MG63 (cell line): ENCODE results near the gene IL4I1. TPM values are rescaled to one million over a fixed set of nuclear protein-coding genes. Genes with fewer than 3 reads are reported as not detected.

Experiments used
- DNase-seq: peaks from one replicate; pipeline ENCODE4 v3.0.0-alpha.2; 2020
- H3K27me3 ChIP-seq: fragments of 250-450 bp; sonication (Bioruptor Pico); 2 replicates; pipeline ENCODE4 v1.5.1; 2020; ENCODE audit warnings: mild to moderate bottlenecking, moderate library complexity
- H3K36me3 ChIP-seq: fragments of 250-450 bp; sonication (Bioruptor Pico); 2 replicates; pipeline ENCODE4 v1.5.1; 2020; ENCODE audit warnings: mild to moderate bottlenecking, moderate library complexity
- H3K4me3 ChIP-seq: fragments of 250-450 bp; sonication (Bioruptor Pico); 2 replicates; pipeline ENCODE4 v1.5.1; 2020; ENCODE audit warnings: mild to moderate bottlenecking, moderate library complexity
- H3K9me3 ChIP-seq: fragments of 250-450 bp; sonication (Bioruptor Pico); 2 replicates; pipeline ENCODE4 v1.5.1; 2020; ENCODE audit warnings: mild to moderate bottlenecking, moderate library complexity
- total RNA-seq: library from RNA; depleted of rRNA; stranded (reverse); fragments of >200 nt; shearing (Covaris generic); gene quantifications from 2 replicates; pipeline ENCODE4 v1.2.3, GENCODE V29; 2014; ENCODE audit warnings: low replicate concordance

IL4I1 gene
- total RNA-seq, 1 experiment from 2014 or later, result 3.6 TPM

DNA sequence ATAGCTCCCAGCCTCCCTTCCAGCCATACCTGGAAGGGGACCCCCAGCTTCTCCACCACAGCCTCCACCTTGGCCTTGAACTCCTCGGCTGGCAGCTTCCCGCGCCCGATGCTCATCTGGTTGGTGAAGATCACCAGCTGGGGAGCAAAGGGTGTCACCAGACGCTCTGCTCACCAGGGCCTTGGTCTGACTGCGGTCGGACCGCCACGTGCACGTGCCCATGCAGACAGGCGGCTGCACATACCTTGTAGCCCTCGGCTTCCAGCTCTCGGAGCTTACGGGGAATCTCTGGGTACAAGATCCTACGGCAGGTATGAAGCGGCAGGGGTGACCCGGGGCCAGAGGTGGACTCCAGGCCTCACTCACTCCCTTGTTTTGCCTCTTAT, 32.8 kb downstream of the IL4I1 start:
- no peak for DNase-seq
- peaks cover 62% of the 10 kb centered on the region for H3K36me3 ChIP-seq
- H3K27me3 ChIP-seq, result no peaks in the 10 kb centered on the region
- no peaks in the 10 kb centered on the region for H3K9me3 ChIP-seq
- H3K4me3 ChIP-seq, result no peak overlapping the region

DNA sequence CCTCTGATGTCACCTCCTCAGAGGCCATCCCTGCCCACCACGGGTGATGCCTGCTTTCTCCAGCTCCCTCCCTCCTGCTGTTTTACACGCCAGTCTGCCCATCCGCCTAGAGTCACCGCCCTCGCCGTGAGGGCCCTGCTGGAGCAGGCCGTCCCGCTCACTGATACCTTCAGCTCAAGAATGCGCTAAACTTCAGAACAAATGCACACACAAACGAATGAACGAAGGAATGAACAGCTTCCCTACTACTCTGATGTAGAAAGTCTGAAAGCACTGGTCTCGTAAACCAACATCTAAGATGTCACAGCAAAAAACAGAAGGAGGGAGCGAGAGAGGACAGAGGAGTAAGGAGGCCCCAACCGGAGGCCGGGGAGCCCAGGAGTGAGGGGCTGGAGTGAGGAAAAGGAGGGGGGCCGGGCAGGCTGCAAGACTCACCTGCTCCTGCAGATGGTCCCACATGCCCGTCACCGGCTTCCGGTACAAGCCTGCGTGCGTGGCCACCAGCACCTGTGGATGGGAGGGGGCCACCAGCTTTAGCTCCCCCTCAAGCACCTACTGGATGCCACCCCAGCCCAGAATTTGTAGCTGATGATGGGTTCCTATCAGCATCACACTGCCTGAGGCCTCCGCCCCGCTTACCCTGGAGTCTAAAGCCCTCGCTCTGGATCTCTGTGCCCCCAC, 33.3 kb downstream of the IL4I1 start:
- Histone ChIP-seq H3K36me3 (peaks cover 67% of the 10 kb centered on the region), H3K4me3 (no peak overlapping the region), H3K9me3 (no peaks in the 10 kb centered on the region), H3K27me3 (no peaks in the 10 kb centered on the region)
- no peak for DNase-seq

DNA sequence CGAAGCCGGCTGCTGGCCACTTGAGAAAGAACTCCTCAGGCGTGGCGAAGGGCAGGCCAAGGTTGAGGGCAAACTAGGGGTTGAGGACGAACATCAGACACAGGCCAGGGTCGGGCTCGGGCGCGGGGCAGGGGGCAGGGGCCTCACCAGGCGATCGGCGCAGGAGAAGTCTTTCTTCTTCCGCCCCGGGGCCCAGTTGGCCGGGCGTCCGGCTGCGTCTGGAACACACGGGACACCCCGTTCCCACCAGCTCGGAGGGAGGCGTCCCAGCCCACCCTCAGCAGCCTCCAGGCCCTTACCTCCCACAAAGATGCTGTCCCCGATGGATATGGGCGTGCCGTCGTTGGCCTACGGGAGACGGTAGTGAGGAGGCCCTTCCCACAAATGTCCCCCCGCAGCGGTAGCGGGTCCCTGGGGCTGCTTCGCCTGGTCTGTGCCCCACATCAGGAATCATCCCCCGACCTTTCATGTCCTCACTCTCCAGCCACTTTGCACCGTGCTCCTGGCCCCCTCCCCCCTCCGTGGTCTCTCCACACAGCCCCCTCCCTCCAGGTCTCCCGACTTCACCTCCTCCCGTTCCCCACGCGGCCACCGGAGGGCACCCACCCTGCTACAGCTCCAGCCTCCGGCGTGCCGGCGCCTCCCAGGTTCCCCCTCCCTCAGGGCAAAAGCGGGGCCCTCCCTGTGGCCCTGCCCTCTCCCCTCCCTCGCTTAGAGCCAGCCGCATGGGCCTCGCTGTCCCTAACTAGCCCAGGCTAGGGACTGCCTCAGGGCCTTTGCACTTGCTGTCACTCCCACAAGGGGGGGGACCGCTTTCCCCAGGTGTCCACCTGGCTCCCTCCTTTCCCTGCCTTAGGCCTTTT, 34.1 kb downstream of the IL4I1 start:
- H3K9me3 ChIP-seq, result no peaks in the 10 kb centered on the region
- DNase-seq, result no peak
- no peaks in the 10 kb centered on the region for H3K27me3 ChIP-seq
- peaks cover 72% of the 10 kb centered on the region for H3K36me3 ChIP-seq
- H3K4me3 ChIP-seq, result no peak overlapping the region

DNA sequence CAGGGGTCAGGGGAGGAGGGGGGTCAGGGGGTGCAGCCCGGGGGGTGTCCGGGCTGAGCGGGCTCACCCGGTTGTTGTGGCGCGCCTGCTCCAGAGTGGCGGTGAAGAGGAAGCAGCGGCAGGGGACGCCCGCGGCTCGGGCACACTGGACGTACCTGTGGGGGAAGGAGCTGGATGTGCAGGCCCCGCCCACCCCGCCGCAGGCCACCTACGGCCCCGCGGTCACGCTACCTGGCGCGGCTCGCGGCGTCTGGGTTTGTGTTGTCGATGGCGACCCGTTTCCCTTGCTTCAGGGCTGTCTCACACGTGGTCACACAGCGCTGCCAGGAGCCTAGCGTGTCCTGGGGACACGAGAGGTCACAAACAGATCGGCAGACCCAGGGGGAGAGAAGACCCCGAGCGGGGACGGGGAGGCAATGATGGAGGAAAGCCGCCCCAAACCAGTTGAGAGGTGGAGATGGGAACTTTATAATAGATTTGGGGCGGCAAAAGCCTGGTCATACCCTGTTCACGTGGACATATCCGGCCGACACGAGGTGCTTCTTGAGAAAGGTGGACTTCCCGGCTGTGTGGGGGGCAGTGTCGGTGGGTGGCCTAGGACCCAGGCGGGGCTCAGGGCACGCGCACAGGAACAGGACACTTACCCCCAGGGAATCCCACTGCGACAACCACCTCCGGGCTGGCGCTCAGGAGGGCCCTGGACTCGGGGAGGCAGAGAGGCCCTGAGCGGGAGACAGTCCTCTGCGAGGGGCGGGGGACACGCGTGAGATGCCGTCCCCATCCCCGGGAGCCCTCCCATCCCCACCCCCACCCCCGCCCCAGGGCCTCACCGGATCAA, 34.9 kb downstream of the IL4I1 start:
- Histone ChIP-seq H3K36me3 (peaks cover 79% of the 10 kb centered on the region), H3K27me3 (no peaks in the 10 kb centered on the region), H3K4me3 (no peak overlapping the region), H3K9me3 (no peaks in the 10 kb centered on the region)
- DNase-seq, result no peak

DNA sequence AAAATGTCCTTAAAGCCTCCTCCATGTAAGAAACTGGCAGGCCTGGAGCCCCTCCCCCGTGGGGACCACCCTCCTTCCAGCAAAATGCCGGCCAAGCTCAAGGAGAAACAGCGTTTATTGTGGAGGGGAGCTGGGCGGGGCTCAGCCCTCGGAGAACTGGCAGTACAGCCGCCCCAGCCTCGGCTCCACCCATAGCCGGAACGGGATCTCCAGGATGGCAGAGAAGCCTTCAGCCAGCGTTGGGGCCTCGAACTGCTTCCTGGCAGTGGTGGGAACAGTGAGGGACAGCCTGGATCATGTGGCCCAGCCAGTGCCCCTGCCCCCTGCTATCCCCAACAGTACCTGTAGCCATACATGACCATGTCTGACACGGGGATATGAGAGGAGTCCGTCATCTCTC, 35.6 kb downstream of the IL4I1 start:
- H3K36me3 ChIP-seq, result peaks cover 78% of the 10 kb centered on the region
- no peak for DNase-seq
- H3K27me3 ChIP-seq, result no peaks in the 10 kb centered on the region
- no peak overlapping the region for H3K4me3 ChIP-seq
- no peaks in the 10 kb centered on the region for H3K9me3 ChIP-seq

DNA sequence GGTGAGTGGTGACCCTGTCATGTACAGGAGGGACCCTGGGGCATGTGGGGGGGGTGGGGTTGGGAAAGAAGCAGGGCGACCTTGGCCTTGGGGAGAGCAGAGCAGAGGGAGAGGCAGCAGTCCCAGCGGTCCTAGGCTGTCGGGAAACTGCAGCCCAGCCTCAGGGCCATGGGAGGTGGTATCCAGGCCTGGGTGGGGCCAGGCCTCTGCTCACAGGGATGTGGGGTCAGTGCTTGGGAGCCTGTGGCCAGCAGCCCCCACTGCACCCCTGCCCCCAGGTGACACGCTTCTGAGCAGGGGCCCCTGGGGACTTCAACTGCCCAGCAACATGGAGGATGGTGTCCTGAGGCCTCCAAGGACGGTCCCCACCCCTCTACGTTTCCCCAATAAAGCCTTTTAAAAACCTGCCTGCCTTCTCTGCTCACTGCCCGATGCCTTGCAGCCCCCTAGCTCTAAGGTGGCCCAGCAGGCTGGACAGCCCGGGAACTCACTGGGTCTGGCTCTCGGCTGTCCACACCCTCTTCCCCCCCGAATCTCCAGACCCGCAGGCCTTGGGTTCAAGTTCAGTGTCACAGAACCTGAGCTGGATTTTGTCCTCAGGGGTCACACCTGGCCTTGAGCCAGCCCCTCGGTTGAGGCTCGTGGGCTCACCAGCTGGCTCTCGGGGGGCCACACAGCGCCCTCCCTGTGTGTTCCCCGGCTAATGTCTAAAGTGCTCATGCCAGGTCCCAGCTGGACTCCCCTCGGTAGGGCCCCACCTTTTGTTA, 36.2 kb downstream of the IL4I1 start:
- H3K27me3 ChIP-seq, result no peaks in the 10 kb centered on the region
- no peaks in the 10 kb centered on the region for H3K9me3 ChIP-seq
- DNase-seq, result no peak
- no peak overlapping the region for H3K4me3 ChIP-seq
- peaks cover 78% of the 10 kb centered on the region for H3K36me3 ChIP-seq

DNA sequence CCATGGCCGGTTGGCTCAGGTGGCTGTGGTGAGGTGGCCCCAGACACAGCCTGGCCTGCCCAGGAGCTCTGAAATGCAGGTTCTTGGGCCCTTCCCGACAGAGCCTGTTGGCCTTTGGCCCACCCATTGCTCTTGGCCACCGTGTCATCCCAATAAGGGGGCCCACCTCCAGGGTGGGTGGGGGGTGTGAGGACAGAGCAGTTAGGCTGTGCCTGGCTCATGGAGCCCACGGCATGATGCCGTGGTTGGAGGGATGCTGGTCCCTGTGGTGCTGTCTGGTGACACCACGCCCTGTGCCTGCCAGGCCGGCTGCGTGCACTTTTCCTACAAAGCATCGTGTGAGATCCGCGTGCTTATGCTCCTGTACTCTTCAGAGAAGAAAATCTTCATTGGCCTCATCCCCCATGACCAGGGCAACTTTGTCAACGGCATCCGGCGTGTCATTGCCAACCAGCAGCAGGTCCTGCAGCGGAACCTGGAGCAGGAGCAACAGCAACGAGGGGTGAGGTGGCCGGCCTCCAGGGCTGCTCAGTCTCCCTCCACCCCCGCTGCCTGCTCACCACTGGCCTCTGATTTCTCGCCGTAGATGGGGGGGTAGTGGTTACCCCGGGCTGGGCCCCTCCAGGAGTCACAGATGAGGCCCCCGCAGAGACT, 36.9 kb downstream of the IL4I1 start:
- DNase-seq, result no peak
- no peaks in the 10 kb centered on the region for H3K27me3 ChIP-seq
- H3K4me3 ChIP-seq, result no peak overlapping the region
- H3K9me3 ChIP-seq, result no peaks in the 10 kb centered on the region
- peaks cover 80% of the 10 kb centered on the region for H3K36me3 ChIP-seq

DNA sequence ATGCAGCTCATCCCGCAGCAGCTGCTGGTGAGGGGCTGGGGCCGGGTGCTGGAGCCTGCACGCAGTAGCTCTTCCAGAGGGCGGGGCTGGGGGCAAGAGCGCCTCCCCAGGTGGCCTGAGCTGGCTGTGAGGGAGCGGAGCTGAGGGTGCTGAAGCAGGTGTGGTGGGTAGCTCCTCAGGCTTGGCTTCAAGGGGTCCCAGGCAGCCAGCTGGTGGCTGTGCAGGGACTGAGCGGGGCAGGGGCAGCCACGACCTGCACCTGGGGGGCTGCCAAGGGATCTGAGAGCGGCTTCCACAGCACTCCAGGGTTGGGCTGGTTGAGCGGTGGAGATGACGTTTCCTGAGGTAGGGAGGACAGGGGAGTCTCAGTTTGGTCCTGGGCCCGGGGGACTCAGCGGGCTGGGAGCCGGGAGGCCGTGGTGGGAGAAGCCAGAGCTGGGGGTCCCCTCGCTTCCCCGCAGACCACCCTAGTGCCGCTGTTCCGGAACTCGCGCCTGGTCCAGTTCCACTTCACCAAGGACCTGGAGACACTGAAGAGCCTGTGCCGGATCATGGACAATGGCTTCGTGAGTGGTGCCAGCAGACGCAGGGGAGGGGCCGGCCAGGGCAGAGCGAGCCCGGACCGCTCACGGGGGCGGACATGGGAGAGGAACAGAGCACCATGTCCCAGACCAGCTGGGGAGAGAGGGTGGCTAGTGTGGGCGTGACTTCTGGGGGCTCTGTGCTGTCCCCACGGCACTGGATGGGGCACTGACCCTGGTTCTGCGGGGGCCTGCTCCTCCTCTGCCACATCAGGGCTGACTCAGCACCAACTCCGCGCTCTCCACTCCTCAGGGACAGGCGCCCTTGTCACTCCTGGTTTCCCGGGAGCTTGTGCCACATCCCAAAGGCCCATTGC, 38.4 kb downstream of the IL4I1 start:
- DNase-seq, result no peak
- Histone ChIP-seq H3K27me3 (no peaks in the 10 kb centered on the region), H3K4me3 (no peak overlapping the region), H3K9me3 (no peaks in the 10 kb centered on the region), H3K36me3 (peaks cover 69% of the 10 kb centered on the region)

DNA sequence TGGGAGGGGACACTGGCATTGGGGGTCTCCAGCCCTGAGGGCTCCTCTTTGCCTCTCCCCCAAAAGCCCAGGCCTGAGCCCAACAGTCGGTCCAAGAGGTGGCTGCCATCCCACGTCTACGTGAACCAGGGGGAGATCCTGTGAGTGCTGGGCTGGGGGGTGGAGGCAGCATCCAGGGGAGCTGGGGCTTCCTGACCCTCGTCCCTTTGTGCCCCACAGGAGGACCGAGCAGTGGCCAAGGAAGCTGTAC, 38.9 kb downstream of the IL4I1 start:
- Histone ChIP-seq H3K27me3 (no peaks in the 10 kb centered on the region), H3K9me3 (no peaks in the 10 kb centered on the region; the same call in 1 of the 2 replicates), H3K4me3 (no peak overlapping the region), H3K36me3 (peaks cover 64% of the 10 kb centered on the region)
- no peak for DNase-seq

DNA sequence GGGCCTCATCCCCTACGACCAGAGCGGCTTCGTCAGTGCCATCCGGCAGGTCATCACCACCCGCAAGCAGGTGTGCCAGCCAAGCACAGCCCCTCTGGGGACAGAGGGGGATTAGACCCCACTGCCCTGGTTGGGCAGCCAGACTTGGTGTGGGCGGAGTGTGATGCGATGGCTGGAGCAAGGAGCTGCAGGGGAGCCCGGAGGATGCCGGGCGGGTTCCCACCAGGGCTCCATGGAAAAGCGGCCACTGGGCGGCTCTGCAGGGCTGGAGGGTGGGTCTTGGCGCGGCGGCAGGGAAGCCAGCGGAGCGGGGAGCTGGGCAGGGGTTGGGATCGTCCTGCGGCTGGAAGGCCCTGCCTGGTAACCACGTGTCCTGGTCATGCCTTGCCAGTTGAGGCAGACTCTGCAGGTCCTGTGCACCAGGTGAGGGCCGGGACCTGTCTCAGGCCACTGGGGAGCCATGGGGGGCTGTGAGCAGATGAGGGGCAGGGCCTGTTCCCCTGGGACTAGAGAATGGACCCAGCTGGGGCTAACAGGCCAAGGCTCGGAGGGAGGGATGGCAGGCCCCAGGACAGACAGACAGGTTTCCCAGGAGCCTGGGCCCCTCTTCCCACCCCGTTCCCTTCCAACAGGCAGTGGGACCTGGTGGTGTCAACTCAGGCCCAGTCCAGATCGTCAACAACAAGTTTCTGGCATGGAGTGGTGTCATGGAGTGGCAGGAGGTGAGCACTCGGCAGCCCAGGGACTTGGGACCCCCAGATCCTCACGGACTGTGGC, 39.4 kb downstream of the IL4I1 start:
- no peaks in the 10 kb centered on the region for H3K27me3 ChIP-seq
- H3K9me3 ChIP-seq, result no peaks in the 10 kb centered on the region; the same call in 1 of the 2 replicates
- H3K36me3 ChIP-seq, result peaks cover 62% of the 10 kb centered on the region
- no peak overlapping the region for H3K4me3 ChIP-seq
- DNase-seq, result no peak

DNA sequence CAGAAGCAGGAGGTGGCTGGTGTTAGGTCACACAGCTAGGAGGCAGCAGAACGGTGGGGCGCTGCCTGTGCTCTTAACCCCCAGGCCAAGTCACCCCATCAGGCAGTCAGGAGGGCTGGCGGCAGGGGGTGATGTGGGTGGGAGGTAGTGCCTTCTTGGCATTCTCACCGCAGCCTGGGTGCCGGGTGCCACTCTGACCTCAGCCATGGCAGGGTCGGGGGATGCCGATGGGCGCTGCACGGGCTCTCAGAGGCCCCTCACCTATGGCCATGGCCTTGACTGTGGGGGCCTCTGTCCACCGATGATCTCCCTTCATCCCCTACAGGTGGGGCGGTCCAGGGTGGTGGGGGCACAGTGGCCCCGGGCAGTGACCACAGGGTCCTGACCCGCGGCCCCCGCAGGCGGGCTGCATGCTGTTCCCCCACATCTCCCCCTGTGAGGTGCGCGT, 40.1 kb downstream of the IL4I1 start:
- Histone ChIP-seq H3K36me3 (peaks cover 59% of the 10 kb centered on the region), H3K9me3 (no peaks in the 10 kb centered on the region; the same call in 1 of the 2 replicates), H3K4me3 (no peak overlapping the region), H3K27me3 (no peaks in the 10 kb centered on the region)
- no peak for DNase-seq

DNA sequence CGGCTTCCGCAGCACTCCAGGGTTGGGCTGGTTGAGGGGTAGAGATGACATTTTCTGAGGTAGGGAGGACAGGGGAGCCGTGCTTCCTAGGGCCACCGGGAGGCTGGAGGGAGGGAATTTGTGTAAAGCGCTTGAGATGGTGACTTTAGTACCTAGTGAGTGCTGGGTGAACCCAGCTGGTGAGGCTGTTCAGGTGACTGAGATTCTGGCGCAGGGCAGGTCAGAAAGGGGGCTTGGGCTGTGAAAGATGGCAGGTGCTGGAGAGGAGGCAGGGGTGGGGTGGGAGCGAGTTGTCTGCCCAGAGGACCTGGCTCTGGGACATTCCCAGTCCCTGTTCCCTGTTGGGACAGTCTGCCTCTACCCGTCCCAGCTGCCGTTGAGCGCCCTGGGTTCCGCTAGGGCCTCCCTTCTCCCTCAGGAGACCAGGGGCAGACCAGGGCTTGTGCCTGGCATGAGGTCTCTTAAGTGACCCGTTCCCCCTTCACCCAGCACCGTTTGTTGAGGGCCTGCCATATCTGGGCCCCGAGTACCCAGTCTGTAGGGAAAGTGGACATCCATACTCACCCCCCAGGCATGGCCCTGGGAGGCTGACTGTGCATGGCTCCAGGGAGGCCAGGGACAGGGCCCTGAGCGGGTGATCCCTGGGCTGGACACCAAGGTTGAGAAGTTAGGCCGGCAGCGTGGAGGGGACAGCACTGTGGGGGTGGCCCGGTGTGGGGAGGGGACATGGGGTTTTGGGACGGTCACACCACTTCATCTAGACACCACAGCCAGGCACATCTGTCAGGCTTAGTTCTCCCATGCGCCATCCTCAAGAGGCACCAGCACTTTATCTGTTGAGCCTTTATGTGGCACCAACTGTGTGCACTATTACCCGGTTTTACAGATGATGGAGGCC, 40.8 kb downstream of the IL4I1 start:
- DNase-seq, result no peak
- H3K36me3 ChIP-seq, result peaks cover 54% of the 10 kb centered on the region

DNA sequence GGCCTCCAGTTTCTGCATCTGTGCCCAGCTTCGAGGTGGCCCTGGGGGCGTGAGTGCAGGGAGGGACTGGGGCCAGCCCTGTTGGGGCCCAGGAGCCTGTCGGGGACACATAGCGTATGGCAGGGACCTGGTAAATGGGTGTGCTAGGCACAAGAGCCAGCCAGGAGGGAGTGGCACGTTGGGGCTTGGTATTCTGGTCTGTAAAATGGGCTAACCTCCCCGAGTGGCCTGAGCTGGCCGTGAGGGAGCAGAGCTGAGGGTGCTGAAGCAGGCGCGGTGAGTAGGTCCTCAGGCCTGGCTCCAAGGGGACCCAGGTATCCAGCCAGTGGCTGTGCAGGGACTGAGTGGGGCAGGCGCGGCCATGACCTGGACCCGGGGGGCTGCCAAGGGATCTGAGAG, 41.4 kb downstream of the IL4I1 start:
- H3K9me3 ChIP-seq, result no peaks in the 10 kb centered on the region; the same call in 1 of the 2 replicates
- no peak for DNase-seq
- H3K27me3 ChIP-seq, result no peaks in the 10 kb centered on the region
- H3K36me3 ChIP-seq, result peaks cover 50% of the 10 kb centered on the region
- H3K4me3 ChIP-seq, result no peak overlapping the region

More for the DNA sequence above, 40.8 kb downstream of the IL4I1 start:
- Histone ChIP-seq H3K4me3 (no peak overlapping the region), H3K9me3 (no peaks in the 10 kb centered on the region; the same call in 1 of the 2 replicates), H3K27me3 (no peaks in the 10 kb centered on the region)
